Measurements from ENCODE around the gene MTFP1. TPM values are rescaled to one million over a fixed set of nuclear protein-coding genes. Genes with fewer than 3 reads are reported as not detected.

The MTFP1 gene
- total and polyA plus RNA-seq, 9 of the 15 experiments (the other 6 are each of a cell fraction or from before 2014, with no cell fraction given), result 10.7 to 52.0 (median 30.1) TPM

DNA sequence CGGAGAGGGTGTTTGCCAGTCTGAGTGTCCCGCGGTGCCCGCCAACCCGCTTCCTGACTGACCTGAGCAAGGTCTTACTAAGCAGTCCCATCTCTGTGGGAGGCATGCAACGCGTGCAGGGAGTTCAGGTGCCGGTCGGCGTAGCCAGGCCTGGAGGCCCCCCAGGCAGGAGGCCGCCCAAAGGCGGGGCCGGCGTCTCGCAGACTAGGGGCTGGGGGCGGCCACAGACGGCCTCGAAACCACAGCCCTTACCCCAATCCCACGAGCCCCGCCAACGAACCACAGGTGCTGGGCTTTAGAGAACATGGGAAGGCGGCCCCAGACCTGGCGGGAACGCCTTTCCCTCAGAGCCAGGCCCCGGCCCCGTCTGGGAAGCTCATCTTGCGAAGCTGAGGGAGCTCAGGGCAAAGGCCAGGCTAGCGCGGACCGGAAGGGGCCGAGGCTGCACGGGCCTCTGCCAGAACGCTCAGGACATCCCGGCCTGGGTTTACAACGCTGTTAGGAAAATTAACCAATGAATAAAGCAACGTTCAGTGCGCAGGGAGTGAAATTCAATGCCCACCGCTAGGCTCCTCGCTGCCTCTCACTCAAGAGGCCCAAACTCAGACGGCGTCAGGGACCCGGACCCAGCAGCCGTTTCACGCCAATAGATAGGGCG is 2.1 kb upstream of the MTFP1 start (continued):
- TF ChIP-seq ETV1 (tag; conservative IDR thresholded peaks at IDR 0.05; ENCODE audit: low read depth) (peak; percentile 71), MYC (IDR thresholded peaks at IDR 0.05; ENCODE audit: low read depth, low read length) (no peak), MYC (CRISPR knock-in tag; IDR thresholded peaks at IDR 0.05; ENCODE audit: borderline replicate concordance, low read depth) (peak; percentile 65; the same call in 1 of the 2 replicates), NCOA4 (IDR thresholded peaks at IDR 0.05; ENCODE audit: partially characterized antibody) (no peak), MECOM (CRISPR knock-in tag; IDR thresholded peaks at IDR 0.05) (no peak), KLF13 (tag; IDR thresholded peaks at IDR 0.05; ENCODE audit: borderline replicate concordance, low read depth) (no peak), MYNN (IDR thresholded peaks at IDR 0.05) (no peak), MYNN (CRISPR knock-in tag; IDR thresholded peaks at IDR 0.05) (no peak), MBD2 (IDR thresholded peaks at IDR 0.05; ENCODE audit: borderline replicate concordance, low read depth) (0 out of 2 replicates have a peak, but pooled peaks have one; percentile 5), GTF2E2 (tag; IDR thresholded peaks at IDR 0.05) (no peak), CSDE1 (IDR thresholded peaks at IDR 0.05) (no peak), FOXA3 (CRISPR knock-in tag; conservative IDR thresholded peaks at IDR 0.05 in 1 of 2, IDR thresholded peaks at IDR 0.05 in 1 of 2) (peak in 1 of 2 experiments; percentile 73; a peak in 1 of 4 replicates)
- TF ChIP-seq, protein P1, sequence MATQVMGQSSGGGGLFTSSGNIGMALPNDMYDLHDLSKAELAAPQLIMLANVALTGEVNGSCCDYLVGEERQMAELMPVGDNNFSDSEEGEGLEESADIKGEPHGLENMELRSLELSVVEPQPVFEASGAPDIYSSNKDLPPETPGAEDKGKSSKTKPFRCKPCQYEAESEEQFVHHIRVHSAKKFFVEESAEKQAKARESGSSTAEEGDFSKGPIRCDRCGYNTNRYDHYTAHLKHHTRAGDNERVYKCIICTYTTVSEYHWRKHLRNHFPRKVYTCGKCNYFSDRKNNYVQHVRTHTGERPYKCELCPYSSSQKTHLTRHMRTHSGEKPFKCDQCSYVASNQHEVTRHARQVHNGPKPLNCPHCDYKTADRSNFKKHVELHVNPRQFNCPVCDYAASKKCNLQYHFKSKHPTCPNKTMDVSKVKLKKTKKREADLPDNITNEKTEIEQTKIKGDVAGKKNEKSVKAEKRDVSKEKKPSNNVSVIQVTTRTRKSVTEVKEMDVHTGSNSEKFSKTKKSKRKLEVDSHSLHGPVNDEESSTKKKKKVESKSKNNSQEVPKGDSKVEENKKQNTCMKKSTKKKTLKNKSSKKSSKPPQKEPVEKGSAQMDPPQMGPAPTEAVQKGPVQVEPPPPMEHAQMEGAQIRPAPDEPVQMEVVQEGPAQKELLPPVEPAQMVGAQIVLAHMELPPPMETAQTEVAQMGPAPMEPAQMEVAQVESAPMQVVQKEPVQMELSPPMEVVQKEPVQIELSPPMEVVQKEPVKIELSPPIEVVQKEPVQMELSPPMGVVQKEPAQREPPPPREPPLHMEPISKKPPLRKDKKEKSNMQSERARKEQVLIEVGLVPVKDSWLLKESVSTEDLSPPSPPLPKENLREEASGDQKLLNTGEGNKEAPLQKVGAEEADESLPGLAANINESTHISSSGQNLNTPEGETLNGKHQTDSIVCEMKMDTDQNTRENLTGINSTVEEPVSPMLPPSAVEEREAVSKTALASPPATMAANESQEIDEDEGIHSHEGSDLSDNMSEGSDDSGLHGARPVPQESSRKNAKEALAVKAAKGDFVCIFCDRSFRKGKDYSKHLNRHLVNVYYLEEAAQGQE (IDR thresholded peaks at IDR 0.05; ENCODE audit: borderline replicate concordance), result no peak
- TF ChIP-seq, protein P1 (CRISPR knock-in tag; IDR thresholded peaks at IDR 0.05; ENCODE audit: low read depth), result no peak; the same call in 1 of the 2 replicates
